Measurements from ENCODE around the gene DCAF15. TPM values are rescaled to one million over a fixed set of nuclear protein-coding genes. Genes with fewer than 3 reads are reported as not detected.

DCAF15 gene
- total and polyA plus RNA-seq, 2 donors from 2014 or later, result 21.9 to 35.5 TPM

- no peaks in the 10 kb centered on the region for H3K9me3 ChIP-seq (ENCODE audit: control insufficient read depth in 2 of 3, insufficient read depth in 1 of 3, low read length in 3 of 3)
- no peak for FAIRE-seq
- intact Hi-C loops (cut with DNase I), result no loop called here
- no peak overlapping the region for H3K4me3 ChIP-seq (ENCODE audit: low read length in 3 of 3)
- H3K27me3 ChIP-seq (ENCODE audit: control insufficient read depth, insufficient read depth, low read length), result no peaks in the 10 kb centered on the region
- H3K9ac ChIP-seq (ENCODE audit: low read length in 3 of 3), result no peak overlapping the region
- H3K27ac ChIP-seq (ENCODE audit: low read depth in 2 of 2, low read length in 2 of 2), result peak overlapping the region in 1 of 2 donors; percentile 11
- TF ChIP-seq, protein P1, sequence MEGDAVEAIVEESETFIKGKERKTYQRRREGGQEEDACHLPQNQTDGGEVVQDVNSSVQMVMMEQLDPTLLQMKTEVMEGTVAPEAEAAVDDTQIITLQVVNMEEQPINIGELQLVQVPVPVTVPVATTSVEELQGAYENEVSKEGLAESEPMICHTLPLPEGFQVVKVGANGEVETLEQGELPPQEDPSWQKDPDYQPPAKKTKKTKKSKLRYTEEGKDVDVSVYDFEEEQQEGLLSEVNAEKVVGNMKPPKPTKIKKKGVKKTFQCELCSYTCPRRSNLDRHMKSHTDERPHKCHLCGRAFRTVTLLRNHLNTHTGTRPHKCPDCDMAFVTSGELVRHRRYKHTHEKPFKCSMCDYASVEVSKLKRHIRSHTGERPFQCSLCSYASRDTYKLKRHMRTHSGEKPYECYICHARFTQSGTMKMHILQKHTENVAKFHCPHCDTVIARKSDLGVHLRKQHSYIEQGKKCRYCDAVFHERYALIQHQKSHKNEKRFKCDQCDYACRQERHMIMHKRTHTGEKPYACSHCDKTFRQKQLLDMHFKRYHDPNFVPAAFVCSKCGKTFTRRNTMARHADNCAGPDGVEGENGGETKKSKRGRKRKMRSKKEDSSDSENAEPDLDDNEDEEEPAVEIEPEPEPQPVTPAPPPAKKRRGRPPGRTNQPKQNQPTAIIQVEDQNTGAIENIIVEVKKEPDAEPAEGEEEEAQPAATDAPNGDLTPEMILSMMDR (IDR thresholded peaks at IDR 0.05; ENCODE audit: borderline replicate concordance, extremely low read depth, insufficient read depth), result no peak
- H3K4me1 ChIP-seq (ENCODE audit: control insufficient read depth in 2 of 3, insufficient read depth in 2 of 3, low read depth in 1 of 3, low read length in 3 of 3), result no peaks in the 10 kb centered on the region
- peaks cover 5 to 13% (median 13%) of the 10 kb centered on the region in 3 donors for H3K36me3 ChIP-seq (ENCODE audit: control insufficient read depth in 2 of 3, insufficient read depth in 3 of 3, low read length in 3 of 3)
- no peak for DNase-seq
Measured at GRCh38 chr19:13926715-13927114, 25.6 kb upstream of the DCAF15 start.

DNA sequence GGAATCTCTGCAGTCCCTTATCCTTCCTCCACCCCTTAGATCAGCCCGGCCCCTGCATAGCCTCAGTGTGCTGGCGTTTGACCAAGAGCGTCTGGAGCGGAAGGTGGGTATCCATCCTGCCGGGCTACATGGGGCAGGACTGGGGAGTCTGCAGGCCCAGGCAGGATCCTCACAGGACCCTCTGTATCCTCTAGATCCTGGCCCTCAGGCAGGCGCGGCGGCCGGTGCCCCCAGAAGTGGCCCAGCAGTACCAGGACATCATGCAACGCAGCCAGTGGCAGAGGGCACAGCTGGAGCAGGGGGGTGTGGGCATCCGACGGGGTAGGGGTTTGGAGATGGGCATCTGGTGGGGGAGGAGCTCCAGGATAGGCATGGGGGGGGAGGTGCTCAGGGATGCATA lies 23.0 kb upstream of the DCAF15 start:
- peak in 1 of 5 donors; percentile 32 for DNase-seq
- Histone ChIP-seq H3K4me1 (ENCODE audit: control insufficient read depth in 2 of 3, insufficient read depth in 2 of 3, low read depth in 1 of 3, low read length in 3 of 3) (no peaks in the 10 kb centered on the region), H3K27ac (ENCODE audit: low read depth in 2 of 2, low read length in 2 of 2) (no peak overlapping the region), H3K27me3 (ENCODE audit: control insufficient read depth, insufficient read depth, low read length) (no peaks in the 10 kb centered on the region), H3K4me3 (ENCODE audit: low read length in 3 of 3) (no peak overlapping the region), H3K9ac (ENCODE audit: low read length in 3 of 3) (no peak overlapping the region), H3K36me3 (ENCODE audit: control insufficient read depth in 2 of 3, insufficient read depth in 3 of 3, low read length in 3 of 3) (peaks cover 4 to 10% (median 5%) of the 10 kb centered on the region in 3 donors), H3K9me3 (ENCODE audit: control insufficient read depth in 2 of 3, insufficient read depth in 1 of 3, low read length in 3 of 3) (no peaks in the 10 kb centered on the region)
- TF ChIP-seq, protein P1 (IDR thresholded peaks at IDR 0.05; ENCODE audit: borderline replicate concordance, extremely low read depth, insufficient read depth), result no peak
- no peak for FAIRE-seq
- intact Hi-C loops (cut with DNase I), result no loop called here

- intact Hi-C loops (cut with DNase I), result no loop called here
- no peak overlapping the region for H3K27ac ChIP-seq (ENCODE audit: low read depth in 2 of 2, low read length in 2 of 2)
- no peak overlapping the region for H3K4me3 ChIP-seq (ENCODE audit: low read length in 3 of 3)
- H3K9ac ChIP-seq (ENCODE audit: low read length in 3 of 3), result no peak overlapping the region
- DNase-seq (peak in 1 of 5 donors; percentile 36), FAIRE-seq (no peak)
- no peaks in the 10 kb centered on the region for H3K4me1 ChIP-seq (ENCODE audit: control insufficient read depth in 2 of 3, insufficient read depth in 2 of 3, low read depth in 1 of 3, low read length in 3 of 3)
- peaks cover 4 to 8% (median 5%) of the 10 kb centered on the region in 3 donors for H3K36me3 ChIP-seq (ENCODE audit: control insufficient read depth in 2 of 3, insufficient read depth in 3 of 3, low read length in 3 of 3)
- H3K27me3 ChIP-seq (ENCODE audit: control insufficient read depth, insufficient read depth, low read length), result no peaks in the 10 kb centered on the region
- no peaks in the 10 kb centered on the region for H3K9me3 ChIP-seq (ENCODE audit: control insufficient read depth in 2 of 3, insufficient read depth in 1 of 3, low read length in 3 of 3)
- TF ChIP-seq, protein P1 (IDR thresholded peaks at IDR 0.05; ENCODE audit: borderline replicate concordance, extremely low read depth, insufficient read depth), result no peak
Measured at GRCh38 chr19:13929956-13930355, 22.4 kb upstream of the DCAF15 start.

DNA sequence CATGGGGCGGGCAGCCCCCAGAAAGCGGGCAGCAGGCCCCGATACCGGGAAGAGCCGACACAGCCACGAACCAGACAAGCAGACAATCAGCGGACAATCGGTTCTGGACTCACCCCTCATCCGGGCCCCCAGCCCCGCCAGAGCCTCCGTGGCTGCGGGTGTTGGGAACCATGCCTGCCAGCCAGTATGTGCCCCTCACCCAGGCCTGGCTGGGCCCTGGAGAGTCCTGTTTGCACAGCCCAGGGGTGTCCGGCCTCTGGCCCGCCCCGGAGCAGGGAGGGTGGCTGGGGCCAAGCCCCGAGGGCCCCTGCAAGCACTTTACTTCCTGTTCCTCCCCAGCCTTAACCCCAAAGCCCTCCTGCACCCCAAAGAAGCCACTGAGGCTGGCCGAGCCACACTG lies 21.9 kb upstream of the DCAF15 start:
- no peaks in the 10 kb centered on the region for H3K27me3 ChIP-seq (ENCODE audit: control insufficient read depth, insufficient read depth, low read length)
- TF ChIP-seq, protein P1 (IDR thresholded peaks at IDR 0.05; ENCODE audit: borderline replicate concordance, extremely low read depth, insufficient read depth), result no peak
- no peak overlapping the region for H3K27ac ChIP-seq (ENCODE audit: low read depth in 2 of 2, low read length in 2 of 2)
- intact Hi-C loops (cut with DNase I), result no loop called here
- no peaks in the 10 kb centered on the region for H3K9me3 ChIP-seq (ENCODE audit: control insufficient read depth in 2 of 3, insufficient read depth in 1 of 3, low read length in 3 of 3)
- FAIRE-seq (no peak), DNase-seq (no peak)
- no peak overlapping the region for H3K9ac ChIP-seq (ENCODE audit: low read length in 3 of 3)
- no peaks in the 10 kb centered on the region for H3K4me1 ChIP-seq (ENCODE audit: control insufficient read depth in 2 of 3, insufficient read depth in 2 of 3, low read depth in 1 of 3, low read length in 3 of 3)
- H3K4me3 ChIP-seq (ENCODE audit: low read length in 3 of 3), result no peak overlapping the region
- peaks cover 4 to 8% (median 5%) of the 10 kb centered on the region in 3 donors for H3K36me3 ChIP-seq (ENCODE audit: control insufficient read depth in 2 of 3, insufficient read depth in 3 of 3, low read length in 3 of 3)

All from kidney (tissue), 14 donors.